Measurements from ENCODE around the gene SLC25A48.

The SLC25A48 gene

DNA sequence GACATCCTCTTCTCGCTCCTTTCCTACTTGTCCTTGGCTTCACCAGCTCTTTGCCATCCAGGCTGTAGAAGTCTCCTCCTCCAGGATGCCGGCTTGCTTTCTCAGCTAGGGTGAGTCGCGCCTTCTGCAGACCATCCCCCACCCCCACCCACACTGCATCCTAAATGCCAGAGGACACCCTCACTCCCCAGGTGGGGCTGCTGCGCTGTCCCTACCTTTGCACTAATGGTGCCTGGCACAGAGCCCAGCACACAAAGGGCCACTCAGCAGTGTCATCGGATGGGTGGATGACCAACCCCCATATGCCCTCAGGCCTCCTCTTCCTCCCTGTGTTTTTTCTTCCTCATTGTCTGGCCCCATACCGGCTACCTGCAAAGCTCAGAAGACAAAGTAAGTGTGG is 46.3 kb downstream of the SLC25A48 start:
- no peak for DNase-seq (ENCODE audit: low read depth)
- H3K4me3 ChIP-seq (ENCODE audit: low read depth, low read length), result no peak overlapping the region
- TF ChIP-seq, protein P1, sequence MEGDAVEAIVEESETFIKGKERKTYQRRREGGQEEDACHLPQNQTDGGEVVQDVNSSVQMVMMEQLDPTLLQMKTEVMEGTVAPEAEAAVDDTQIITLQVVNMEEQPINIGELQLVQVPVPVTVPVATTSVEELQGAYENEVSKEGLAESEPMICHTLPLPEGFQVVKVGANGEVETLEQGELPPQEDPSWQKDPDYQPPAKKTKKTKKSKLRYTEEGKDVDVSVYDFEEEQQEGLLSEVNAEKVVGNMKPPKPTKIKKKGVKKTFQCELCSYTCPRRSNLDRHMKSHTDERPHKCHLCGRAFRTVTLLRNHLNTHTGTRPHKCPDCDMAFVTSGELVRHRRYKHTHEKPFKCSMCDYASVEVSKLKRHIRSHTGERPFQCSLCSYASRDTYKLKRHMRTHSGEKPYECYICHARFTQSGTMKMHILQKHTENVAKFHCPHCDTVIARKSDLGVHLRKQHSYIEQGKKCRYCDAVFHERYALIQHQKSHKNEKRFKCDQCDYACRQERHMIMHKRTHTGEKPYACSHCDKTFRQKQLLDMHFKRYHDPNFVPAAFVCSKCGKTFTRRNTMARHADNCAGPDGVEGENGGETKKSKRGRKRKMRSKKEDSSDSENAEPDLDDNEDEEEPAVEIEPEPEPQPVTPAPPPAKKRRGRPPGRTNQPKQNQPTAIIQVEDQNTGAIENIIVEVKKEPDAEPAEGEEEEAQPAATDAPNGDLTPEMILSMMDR (IDR thresholded peaks at IDR 0.05; ENCODE audit: control insufficient read depth, extremely low read depth, insufficient read depth), result no peak

DNA sequence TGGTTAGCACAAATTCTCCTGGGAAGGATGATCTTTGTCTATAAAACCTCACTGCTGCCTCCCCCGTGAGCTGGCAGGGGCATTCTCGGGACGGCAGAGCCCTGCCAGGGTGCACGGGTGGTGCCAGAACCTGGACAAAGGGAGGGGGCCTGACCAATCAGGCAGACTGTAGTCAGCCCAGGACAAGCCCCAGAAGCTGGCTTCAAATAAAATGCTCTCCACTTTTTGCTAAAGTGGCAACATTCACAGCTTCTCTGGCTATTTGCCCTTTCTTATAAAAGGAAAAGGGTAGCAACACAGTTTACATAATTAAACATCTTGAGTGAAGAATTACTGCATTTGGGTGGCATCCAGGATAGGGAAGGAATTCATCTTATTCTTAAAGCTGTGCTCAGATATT is 46.8 kb downstream of the SLC25A48 start:
- DNase-seq (ENCODE audit: low read depth), result no peak
- TF ChIP-seq, protein P1 (IDR thresholded peaks at IDR 0.05; ENCODE audit: control insufficient read depth, extremely low read depth, insufficient read depth), result no peak
- H3K4me3 ChIP-seq (ENCODE audit: low read depth, low read length), result no peak overlapping the region

DNA sequence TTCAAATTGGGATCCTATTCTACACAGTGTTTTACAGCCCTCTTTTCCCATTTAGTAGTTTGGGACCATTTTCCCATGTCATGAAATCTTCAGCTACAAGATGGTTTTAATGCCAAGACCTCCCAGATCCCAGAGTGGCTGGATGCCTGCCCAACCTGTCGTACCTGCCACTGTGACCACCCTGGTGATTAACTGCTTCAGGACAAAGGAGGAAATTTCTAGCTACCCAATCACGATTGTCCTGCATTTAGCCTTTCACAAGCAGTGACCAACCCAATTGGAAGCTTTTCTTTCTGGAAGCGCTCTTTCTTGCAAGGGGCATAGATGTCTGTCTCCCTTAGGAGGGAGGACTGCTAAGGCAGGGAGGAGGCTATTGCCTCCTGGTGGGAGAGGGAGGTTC is 47.4 kb downstream of the SLC25A48 start:
- H3K4me3 ChIP-seq (ENCODE audit: low read depth, low read length), result no peak overlapping the region
- no peak for DNase-seq (ENCODE audit: low read depth)
- TF ChIP-seq, protein P1 (IDR thresholded peaks at IDR 0.05; ENCODE audit: control insufficient read depth, extremely low read depth, insufficient read depth), result no peak

DNA sequence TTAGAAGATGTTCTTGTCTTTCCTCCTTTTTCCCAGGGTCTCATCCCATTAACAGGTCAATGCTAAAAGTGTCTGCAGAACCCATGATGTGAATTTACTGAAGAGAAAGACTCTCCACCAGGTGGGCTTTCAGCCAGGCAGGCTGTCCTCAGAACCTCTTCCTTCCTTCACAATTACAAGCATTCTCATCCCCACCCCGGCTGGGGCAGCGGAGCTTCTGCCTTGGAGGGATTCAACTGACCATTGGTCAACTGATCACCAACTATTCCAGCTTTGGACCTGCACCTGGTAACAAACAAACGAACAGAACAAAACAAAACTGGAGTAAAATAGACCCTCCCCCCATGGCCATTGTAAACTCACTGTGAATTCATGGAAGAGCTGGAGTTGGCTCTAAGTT is 48.6 kb downstream of the SLC25A48 start:
- TF ChIP-seq, protein P1 (IDR thresholded peaks at IDR 0.05; ENCODE audit: control insufficient read depth, extremely low read depth, insufficient read depth), result no peak
- H3K4me3 ChIP-seq (ENCODE audit: low read depth, low read length), result no peak overlapping the region
- no peak for DNase-seq (ENCODE audit: low read depth)

DNA sequence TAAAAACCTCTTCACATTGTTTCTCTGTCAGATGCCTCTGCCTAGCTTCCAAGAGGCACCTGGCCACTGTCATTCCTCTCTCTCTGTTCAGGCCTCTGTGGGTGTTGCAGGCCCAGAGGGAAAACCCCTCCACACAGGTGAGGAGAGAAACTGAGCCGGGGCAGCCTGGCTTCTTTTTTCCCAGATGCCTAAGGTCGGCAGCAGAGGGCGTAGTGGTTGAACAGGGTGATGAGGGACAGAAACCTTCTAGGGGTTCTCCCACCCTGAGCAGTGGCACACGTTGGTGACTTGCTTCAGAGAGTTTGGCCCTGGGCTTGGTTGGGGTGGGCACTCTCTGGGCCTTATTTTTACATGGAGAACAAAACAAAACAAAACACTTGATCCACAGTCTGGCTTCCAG is 49.0 kb downstream of the SLC25A48 start:
- no peak for DNase-seq (ENCODE audit: low read depth)
- TF ChIP-seq, protein P1 (IDR thresholded peaks at IDR 0.05; ENCODE audit: control insufficient read depth, extremely low read depth, insufficient read depth), result 0 out of 2 replicates have a peak, but pooled peaks have one; percentile 8
- no peak overlapping the region for H3K4me3 ChIP-seq (ENCODE audit: low read depth, low read length)

DNA sequence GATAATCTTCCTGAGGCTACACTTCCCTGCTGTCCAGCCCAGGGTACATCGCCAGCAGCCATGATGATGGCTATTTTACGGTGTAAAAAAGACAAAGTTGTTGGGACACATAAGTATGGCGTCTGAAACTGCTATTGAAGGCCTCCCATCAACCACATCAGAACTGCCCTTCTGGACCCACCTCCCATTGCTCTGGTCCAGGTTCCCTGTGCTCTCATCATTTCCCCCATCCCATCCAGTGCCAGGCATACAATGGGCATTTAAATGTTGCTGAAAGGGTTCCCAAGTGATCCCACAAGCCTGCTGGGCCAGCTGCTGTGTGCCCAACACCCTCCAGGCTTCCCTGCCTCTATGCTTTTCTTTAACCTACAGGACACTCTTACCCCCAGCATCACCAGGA is 50.6 kb downstream of the SLC25A48 start:
- DNase-seq (ENCODE audit: low read depth), result no peak
- TF ChIP-seq, protein P1 (IDR thresholded peaks at IDR 0.05; ENCODE audit: control insufficient read depth, extremely low read depth, insufficient read depth), result no peak
- H3K4me3 ChIP-seq (ENCODE audit: low read depth, low read length), result no peak overlapping the region

DNA sequence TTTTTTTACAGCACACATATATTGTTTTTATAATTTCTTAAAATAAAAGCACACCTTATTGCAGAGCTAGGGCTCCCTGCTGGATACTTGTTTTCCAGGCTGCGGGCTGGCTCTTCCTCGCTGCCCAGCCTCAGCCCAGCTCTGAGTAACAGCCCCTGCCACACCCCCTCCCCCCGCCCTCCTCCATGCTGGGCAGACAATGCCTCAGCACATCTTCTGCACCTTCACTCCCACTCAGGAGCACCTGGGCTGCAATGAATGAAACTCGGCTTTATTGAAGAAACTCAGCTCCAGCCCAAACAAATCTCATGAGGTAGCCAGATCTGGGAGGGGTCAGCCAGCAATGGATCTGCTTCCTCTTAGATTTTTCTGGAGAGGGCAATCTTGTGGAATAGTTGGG is 51.7 kb downstream of the SLC25A48 start:
- no peak overlapping the region for H3K4me3 ChIP-seq (ENCODE audit: low read depth, low read length)
- TF ChIP-seq, protein P1 (IDR thresholded peaks at IDR 0.05; ENCODE audit: control insufficient read depth, extremely low read depth, insufficient read depth), result no peak
- DNase-seq (ENCODE audit: low read depth), result no peak
